Airway epithelial cell (primary cell): ENCODE results near the gene HSPA14. TPM values are rescaled to one million over a fixed set of nuclear protein-coding genes. Genes with fewer than 3 reads are reported as not detected.

Source experiments
- total RNA-seq: library from RNA; depleted of rRNA; stranded (reverse); fragments of >200 nt; gene quantifications from 2 replicates; pipeline ENCODE4 v1.2.3, GENCODE V29; 2015

Gene HSPA14, protein sequence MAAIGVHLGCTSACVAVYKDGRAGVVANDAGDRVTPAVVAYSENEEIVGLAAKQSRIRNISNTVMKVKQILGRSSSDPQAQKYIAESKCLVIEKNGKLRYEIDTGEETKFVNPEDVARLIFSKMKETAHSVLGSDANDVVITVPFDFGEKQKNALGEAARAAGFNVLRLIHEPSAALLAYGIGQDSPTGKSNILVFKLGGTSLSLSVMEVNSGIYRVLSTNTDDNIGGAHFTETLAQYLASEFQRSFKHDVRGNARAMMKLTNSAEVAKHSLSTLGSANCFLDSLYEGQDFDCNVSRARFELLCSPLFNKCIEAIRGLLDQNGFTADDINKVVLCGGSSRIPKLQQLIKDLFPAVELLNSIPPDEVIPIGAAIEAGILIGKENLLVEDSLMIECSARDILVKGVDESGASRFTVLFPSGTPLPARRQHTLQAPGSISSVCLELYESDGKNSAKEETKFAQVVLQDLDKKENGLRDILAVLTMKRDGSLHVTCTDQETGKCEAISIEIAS
- total RNA-seq: 14.2 and 20.8 TPM in 2 replicates

DNA sequence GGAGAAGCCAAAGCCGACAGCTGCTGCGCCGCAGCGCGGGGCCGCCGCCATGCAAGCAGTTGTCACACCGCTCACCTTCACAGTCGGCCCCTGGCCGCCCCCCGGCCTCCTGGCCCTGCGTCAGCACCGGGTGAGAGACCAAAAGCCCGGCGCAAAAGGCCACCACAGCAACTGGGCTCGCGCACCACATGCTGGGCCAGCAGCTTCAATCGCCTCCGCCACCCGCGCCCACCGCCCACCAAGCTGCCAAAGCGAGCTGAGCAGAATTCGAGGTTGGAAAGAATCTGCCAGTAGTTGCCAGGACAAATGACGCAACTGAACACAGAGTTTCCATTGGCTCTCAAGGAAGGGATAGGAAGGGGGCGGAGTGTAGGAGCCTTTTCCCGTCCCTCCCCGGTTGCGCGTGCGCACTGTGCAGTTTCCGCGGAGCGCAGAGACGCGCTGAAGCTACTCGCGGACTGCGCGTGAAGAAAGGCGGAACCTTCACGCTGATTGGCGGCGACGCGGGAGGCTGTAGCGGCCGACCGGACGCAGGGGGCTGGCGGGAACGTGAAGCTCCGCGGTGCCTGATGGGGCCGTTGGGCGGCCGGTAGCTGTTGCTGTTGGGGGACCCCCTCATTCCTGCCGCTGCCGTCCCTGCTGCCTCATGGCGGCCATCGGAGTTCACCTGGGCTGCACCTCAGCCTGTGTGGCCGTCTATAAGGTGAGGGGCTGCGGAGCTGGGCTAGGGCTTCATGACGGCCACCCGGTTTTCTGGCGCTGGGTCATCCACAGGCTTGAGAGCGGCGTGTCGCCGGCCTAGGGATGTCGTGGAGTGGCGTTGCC, at the start of gene HSPA14, which contains the start of the genes CDNF and MSANTD7:
Gene HSPA14 (plus strand): TSS at position 550 of the 825 bp plus-strand sequence. CDS start 97 bp downstream, at position 647.
Gene CDNF (minus strand): TSS at position 281 of the 825 bp plus-strand sequence. CDS start 91 bp downstream, at position 190.
Gene MSANTD7 (plus strand): TSS at position 550 of the 825 bp plus-strand sequence. CDS start 3,979 bp downstream, outside the sequence.

DNA sequence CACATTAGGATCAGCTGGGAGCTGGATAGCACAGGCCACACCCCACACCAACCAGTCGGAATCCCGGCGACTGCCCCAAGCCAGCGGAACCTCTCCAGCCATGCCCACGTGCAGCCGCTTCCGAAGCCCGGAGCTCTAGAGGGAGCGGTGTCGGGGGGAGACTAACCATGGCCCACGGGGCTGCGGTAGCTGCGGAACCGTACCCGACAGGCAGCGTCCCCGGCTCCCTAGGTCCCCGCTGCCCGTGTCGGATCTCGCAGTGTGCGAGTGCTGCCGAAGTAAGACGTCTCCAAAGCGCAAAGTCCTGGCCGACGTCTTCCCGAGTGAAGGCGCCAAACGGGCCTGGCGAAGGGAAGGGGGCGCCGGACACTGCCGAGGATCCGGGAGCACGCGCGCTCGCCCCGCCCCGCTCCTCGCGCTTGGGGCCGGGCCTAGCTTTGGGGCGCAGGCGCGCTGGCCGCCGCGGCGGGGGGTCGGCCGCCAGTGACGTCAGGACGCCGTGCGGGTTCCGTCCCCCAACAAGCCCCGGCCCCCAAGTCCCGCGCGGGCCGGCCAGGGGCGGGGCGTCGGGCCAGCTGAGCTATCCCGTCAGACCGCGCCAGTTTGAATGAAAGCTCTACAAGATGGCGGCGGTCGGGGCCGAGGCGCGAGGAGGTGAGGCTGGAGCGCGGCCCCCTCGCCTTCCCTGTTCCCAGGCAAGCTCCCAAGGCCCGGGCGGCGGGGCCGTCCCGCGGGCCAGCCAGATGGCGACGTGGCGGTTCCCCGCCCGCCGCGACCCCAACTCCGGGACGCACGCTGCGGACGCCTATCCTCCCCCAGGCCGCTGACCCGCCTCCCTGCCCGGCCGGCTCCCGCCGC, 40.4 kb downstream of the HSPA14 start, which contains the start of gene SUV39H2:
Gene SUV39H2 (plus strand): TSS at position 601 of the 858 bp plus-strand sequence. CDS start 23 bp downstream, at position 624.

Other genes starting within 250 kb of the HSPA14 start
- gene FAM107B, start 63.4 kb upstream of the HSPA14 start, total RNA-seq: 7.1 and 8.5 TPM in 2 replicates
- 0.21 TPM in 1 of 2 replicates, not detected in the other for gene CDNF, start 269 bp upstream of the HSPA14 start, total RNA-seq
- 7.0 and 12.6 TPM in 2 replicates for gene MSANTD7, start within 50 bp of the HSPA14 start, total RNA-seq
- 13.5 and 16.1 TPM in 2 replicates for gene SUV39H2, start 40.6 kb downstream of the HSPA14 start, total RNA-seq
- gene DCLRE1C, start 115.8 kb downstream of the HSPA14 start, total RNA-seq: 7.4 and 7.6 TPM in 2 replicates
- not detected in 2 replicates for gene MEIG1, start 121.1 kb downstream of the HSPA14 start, total RNA-seq
- 0.09 TPM in 1 of 2 replicates, not detected in the other for gene OLAH, start 205.6 kb downstream of the HSPA14 start, total RNA-seq